Activated CD8-positive, alpha-beta memory T cell treated with anti-CD3 and anti-CD28 coated beads for 48 hours (primary cell): ENCODE measurements around the gene OR8D2.
"Not testable (repeated sequence)": the region's sequence is repeated elsewhere in the genome, so short reads cannot be mapped to it uniquely, and the experiment has no call there.

Experiments used
- DNase-seq, 3 experiments: peaks; one replicate each; pipeline ENCODE4 v3.0.0-alpha.2; 2020; ENCODE audit warnings: low read depth in 2 of 3, low spot score in 2 of 3

OR8D2 gene

GRCh38 chr11:124294687-124295086, 25.3 kb downstream of the OR8D2 start:
- no peak for DNase-seq

DNA sequence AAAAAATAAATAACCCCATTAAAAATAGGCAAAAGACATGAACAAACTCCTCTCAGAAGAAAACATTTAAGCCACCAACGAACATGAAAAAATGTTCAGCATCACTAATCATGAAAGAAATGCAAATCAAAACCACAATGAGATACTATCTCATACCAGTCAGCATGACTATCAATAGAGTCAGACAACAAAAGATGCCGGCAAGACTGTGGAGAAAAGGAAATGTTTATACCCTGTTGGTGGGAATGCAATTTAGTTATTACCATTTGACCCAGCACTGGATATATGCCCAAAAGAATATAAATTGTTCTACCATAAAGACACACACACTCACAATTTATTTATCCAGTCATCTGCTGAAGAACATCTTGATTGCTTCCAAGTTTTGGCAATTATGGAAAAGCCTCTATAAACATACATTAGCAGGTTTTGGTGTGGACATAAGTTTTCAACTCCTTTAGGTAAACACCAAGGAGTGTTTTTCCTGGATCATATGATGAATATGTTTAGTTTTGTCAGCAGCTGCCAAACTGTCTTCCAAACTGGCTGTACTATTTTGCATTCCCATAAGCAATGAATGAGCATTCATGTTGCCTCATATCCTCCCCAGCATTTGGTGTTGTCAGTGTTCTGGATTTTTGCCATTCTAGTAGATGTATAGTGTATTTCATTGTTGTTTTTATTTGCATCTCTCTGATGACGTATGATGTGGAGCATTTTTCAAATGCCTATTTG, 34.2 kb downstream of the OR8D2 start:
- no peak for DNase-seq

- DNase-seq, result no peak
Observed at GRCh38 chr11:124278261-124278660, 41.7 kb downstream of the OR8D2 start.

- DNase-seq, result no peak
Observed at GRCh38 chr11:124277804-124278203, 42.2 kb downstream of the OR8D2 start.

DNA sequence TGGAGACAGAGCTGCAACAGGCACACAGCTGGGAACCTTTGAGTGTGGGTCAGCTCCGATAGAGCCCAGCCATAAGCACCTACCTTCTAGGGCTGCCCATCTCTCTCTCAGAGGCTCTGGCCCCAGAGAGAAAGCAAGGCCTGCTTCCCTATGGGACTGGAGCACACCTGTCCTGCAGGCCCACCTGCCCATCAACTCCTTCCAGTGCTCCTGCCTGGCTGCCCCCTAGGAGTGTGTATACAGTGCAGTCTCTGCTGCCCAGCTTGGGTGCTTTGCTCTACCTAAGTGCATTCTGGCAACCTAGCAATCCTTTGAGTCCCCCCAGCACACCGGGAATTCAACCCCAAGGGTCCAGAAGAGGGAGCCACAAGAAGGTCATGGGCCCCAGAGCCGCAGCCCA, 42.8 kb downstream of the OR8D2 start:
- DNase-seq, result no peak

DNA sequence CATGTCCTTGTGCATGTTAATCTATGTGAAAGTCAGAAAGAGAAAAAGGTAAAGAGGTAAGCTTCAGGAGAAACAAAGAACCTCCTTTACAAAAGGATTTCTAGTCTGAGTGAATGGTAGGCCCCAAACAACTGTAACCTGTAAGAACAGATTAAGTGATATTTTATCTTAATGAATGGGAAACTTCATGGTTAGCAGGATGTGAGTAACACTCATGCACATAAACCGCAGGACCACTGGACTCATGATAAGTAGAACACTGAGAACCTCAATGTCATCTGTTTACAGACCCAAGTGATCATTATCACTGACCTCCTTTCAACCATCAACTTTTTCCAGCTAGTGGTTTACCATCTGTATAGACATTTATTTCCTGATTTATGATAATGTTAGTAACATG, 43.9 kb downstream of the OR8D2 start:
- no peak for DNase-seq

GRCh38 chr11:124274000-124274399, 46.0 kb downstream of the OR8D2 start:
- no peak for DNase-seq

DNA sequence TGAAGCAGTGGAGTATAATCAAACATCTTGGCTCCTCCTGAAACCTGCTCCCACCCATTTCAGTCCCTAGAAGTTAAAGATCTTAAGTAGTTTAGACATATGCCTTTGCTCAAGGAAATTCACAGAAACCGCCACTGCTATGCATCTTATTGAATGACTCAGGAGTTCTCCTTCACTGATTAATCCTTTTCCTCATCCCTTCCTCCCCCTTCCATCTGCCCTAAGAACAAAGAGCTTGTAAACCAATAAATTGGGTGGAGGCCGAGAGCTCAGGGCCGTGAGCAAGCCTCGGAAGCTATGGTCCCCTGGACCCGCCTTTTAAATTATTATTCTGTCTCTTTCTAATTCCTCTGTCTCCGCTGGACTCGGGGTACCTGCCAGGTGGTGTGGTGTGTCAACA, 49.1 kb downstream of the OR8D2 start:
- not testable (repeated sequence) for DNase-seq
